HG03159 (cell line): ENCODE measurements around the gene ERC1.

Experiments
- ATAC-seq: cut with Tn5 transposase; IDR thresholded peaks from one replicate; pipeline ENCODE4 v1.9.1; 2021; ENCODE audit warnings: mild to moderate bottlenecking, moderate library complexity; ENCODE audit not compliant: unreplicated experiment

The ERC1 gene

DNA sequence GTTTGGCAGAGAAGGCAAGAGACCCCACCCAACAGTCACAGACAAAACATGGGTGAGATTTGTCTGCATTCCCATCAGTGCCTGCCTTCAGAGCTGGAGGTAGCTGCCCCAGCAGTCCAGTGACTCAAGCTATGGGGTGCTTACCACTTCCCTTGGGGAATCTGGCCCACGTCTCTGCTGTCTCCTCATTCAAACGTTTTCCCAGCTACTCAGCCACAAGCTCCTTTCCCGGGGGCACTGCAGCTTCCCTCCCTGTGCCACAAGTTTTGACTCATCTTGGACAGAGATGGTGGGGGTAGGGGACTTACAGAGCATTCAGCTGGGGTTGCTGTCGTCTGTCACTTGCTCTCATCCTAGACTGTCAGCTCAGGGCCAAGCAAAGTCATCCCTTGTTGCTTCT, 536.8 kb downstream of the ERC1 start:
- no peak for ATAC-seq

DNA sequence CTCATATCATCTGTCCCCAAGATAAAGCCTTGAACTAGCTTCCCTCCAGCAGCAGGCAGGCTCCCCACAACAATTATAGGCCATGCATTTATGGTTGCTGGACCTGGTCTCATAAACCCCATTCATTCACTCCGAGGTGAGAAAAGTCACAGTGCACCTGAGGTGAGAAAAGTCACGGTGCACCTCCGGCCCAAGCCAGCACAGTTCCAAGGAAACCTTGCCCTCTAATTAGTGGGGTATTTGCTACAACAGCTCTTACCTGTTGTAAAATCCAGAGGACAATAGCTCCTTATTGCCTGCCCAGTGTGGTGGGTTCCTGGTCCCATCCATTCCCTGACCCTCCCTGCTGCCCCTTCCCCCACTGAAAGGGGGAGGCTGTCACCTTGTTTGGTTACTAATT, 537.8 kb downstream of the ERC1 start:
- ATAC-seq: no peak

DNA sequence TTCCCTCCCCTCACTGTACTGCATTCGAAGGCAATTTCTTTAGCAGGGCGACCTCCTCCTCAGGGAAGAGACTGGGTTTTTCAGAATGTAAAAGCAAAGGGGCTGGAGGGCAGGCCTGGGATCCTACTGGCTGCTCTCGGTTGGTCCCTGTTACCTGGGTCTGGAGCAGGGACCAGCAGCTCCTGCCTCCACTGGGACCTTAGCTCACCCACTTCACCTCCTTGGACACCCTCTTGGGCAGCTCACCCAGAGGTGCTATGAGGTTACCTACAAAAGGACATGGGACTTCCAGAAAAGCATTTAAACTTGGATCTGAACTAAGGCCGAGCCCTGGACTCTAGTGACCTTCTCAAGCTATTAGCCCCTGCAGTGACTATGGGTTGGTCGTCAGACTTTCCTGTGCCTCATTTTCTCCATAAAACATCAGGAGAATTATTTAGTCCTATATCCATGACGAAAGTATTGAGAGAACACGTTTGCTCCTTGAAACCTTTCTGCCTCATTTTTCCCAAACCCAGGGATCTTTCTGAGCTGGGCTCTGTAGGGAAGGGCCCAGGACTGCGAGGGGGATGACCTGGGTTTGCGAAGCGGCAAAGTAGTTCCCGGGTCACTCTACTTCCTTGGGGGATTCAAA, 538.3 kb downstream of the ERC1 start:
- ATAC-seq: no peak

DNA sequence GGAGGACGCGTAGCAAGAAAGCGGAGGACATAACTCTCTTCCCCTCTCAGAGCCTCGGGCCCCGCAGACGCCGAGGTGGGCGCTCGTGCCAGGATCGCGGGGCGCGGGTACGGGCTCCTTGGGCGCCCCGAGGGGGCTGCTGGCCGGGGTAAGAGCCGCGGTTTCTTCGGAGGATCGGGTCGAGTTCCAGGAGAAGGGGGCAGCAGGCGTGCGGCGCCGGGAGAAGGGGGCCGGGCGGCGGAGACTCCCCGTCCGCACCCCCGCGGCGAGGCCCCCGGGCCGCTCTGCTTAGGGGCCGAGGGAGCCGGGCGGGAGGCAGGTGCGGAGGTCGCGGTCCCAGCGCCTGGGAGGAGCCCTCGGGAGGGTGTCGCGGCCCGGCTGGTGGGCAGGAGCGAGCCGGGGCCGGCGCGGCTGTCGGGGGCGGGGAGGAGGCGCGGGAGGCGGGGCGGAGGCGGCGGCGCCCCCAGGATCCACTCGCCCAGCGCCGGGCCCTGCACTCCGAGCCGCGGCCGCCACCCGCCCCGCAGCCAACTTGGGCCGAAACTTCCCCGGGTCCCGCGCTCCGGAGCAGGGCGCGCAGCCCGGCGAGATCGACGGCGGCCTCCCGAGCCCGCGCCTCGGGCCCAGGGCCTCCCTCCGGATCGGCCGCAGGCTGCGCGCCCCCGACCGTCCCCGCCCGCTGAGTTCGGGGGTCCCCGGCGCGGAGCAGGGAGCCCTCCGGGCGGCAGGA, 539.0 kb downstream of the ERC1 start:
- ATAC-seq: no peak

DNA sequence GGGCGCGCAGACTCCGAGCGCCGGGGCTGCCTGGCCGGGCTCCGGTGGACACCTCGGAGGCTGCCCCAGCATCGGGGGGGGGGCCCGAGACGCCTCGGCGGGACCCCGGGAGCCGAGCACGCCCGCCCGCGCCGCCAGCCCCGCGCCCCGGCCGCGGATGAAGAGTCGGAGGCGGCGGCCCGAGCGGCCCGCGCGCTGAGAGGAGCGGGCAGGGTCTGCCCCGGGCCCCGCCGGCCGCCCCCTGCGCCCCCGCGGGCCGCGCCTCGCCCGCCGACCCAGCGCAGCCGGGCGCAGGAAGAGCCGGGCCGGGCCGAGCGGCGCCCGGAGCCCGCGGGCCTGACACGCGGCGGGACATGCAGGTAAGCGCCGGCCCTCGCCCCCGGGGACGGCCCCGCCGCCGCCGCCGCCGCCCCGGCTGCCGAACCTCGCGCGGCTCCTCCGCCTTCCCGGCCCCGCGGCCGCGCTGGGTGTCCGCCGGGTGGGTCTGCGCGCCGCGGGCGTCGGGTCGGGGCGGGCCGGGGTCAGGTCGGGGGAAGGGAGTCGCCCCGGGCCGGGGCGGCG, 539.6 kb downstream of the ERC1 start:
- no peak for ATAC-seq

DNA sequence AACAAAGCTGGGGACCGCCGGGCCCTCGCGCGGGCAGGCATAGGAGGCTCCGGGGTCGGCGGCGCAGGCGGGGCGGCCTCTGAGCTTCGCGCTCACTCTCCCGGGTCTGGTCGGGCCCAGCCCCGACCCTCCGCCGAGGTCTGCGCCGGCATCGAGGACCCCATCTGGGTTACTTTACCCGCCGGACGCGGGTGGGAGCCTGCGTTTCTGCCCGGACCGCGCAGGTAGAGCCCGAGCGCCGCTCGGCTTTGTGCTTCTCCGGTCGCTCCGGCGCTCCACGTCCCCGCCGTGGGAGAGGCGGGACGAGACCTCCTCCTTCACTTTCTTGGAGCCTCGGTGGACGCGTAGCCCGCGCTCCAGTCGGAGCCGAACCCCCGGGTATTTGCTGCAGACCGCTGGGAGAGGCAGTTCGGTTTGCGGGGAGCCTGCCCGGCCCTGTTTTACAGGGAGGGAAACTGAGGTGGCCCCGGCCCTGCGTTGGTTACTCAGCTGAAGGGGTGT, 540.2 kb downstream of the ERC1 start:
- no peak for ATAC-seq

DNA sequence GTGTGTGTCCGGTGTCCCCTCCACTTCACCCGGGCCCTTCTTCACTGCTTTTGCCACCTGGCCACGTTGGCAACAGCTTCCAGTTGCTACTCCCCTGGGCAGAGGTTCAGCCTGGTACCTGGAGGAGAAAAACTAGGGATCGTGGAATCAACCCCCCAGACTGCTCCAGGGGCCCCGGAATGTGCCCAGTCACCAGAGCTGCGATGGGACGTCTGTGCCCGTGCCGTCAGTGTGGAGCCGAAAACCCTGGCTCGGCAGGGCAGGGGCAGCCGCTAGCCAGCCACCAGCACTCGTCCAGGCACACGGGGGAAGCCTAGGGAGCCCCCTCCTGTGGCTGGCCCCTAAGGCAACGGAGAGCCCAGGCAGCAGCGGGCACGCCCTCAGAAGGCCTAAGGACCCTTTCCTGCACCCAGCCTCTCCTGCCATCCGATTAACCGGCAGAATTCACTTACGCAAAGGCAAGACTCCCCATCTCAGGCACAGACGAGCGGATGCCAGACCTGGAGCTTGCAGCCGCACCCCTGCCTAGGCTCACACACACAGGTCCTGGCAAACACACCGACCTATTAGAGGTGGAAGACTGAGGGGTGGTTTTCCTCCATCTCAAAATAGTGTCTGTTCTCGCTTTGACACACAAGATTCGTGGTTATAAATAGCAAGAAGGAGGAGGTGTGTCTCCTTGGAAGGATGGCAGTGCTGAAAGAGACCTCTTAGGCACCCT, 540.8 kb downstream of the ERC1 start:
- no peak for ATAC-seq

DNA sequence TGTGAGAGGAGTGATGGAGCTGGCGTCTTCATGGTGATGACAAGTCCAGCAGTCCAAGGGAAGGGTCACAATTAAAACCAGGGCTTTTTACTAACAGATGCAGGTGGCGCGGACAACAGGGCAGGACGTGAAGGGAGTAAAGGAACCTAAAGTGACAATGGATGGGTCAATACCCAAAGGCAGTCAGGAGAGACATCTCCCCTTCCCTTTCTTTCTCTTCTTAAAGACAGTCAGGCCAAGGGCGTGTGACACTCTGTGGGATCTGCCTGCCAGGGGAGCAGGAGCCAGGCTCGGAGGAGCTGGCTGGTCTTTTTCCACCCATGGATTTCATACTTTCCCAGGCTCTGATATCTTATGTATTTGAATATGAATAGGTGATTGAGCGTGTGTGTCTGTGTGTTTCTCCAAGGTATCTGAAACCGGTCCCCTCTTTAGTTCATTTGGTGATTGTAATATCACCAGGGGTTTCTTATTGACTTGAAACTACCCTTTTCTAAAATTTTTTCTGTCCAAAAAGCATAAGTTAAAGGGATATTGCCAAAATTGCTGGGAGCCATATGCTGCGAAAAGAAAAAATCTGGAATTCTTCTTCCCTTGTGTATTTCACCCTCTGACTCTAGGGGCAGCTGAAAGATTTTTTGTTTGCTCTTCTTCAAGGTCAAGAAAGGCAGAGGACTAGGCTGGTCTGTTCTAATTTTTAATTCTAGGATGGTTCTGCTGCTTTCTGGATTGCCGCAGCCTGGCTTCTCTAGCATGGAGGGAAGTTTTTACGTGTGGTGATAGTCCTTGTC, 541.5 kb downstream of the ERC1 start:
- ATAC-seq: no peak

DNA sequence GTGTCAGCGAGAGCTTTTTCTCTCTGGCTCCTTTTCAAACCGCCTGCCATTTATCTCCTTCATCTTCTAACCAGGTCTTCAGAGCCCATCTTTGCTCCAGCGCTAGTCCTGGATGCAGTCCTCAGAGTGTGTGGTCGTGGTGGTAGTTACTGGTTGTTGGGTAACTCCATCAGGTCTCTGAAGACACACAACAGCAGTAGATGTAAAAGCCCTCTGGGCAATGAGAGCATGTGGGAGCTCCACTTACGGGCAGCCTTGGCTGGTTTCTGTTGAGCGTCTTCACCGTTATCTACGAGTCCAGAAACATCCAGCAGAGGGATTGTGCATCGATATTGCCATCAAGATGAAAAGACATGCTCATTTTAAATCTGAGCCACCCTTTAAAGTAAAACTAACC, 542.2 kb downstream of the ERC1 start:
- ATAC-seq: peak; percentile 20

DNA sequence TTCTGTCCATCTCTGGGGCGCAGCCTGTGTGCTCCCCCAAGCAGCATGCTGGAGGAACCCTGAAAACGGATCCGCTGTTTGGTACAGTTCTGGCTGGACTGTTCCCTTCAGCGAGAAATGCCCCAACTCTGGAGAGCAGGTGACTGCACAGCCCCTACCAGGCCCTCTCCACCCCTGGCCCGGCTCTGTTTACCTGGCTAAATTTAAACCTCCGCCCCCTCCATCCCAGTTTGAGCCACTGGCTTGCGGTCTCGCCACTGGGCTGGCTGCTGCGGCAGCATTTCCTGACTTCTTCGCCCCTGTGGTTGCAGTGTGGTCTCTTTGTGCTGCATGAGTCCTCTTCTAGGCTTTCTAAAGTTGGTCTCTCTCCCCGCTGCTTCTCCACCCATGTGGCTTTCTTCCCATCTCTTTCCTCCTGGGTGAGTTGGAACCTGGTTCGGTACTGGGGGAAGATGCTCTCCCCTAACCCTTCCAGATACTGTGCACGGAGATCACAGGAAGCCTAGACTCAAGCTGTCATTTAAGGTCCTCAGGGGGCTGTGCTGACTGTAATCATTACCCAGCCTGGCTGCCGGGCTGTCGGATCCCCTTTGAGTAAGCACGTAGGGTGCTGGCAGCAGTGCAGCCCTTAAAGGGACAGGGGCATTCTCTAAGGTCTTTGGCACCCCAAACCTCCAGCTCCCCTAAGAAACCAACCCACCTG, 542.7 kb downstream of the ERC1 start:
- ATAC-seq: peak; percentile 48

DNA sequence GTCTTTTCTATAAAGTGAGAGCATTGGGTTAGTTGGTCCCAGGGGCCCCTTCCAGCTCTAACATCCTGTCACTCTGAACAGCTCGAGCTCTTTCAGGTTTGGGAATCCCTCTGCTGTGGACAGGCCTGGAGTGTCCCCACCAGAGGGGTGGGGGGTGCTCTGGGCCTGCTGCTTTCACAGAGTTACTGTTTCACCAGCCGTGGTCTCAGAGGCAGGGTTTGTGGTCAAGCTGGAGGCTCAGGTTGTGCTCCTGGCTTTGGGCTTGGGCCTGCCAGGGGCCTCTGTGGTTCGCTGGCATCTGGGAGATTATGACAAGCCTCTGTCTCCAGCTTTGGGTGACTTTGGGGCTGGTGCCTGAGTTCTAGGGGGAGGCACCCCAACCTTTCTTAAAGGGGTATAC, 543.7 kb downstream of the ERC1 start:
- ATAC-seq: no peak

DNA sequence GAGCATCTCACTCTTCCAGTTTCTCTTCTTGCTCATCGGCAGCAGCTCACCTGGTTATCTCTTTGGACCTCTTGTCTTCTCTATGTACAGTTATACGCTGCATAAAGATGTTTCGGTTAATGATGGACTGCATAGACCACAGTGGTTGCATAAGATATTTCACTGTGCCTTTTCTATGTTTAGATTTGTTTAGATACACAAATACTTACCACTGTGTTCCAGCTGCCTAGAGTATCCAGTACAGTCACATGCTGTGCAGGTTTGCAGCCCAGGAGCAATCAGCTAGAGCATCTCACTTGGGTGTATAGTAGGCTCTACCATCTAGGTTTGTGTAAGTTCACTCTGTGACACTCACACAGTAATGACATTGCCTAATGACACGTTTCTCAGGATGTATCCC, 545.8 kb downstream of the ERC1 start:
- no peak for ATAC-seq

DNA sequence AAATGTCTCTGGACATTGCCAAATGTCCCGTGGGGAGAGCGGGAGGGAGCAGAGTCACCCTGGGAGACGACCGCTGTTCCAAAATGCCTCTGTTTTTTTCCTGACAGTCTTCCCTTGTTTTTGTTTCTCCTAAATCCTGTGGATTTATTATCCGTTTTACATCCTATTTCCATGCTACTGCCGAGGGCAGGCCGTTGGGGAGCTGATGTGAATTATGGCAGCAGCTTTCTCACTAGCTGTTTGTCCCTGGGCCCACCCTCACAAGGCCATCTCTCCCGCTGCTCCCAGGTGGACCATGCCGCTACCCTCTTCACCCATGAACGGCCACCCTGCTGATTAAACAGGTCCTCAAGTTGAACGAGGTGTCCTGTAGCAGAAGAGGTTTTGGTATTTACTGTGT, 548.1 kb downstream of the ERC1 start:
- ATAC-seq: no peak

DNA sequence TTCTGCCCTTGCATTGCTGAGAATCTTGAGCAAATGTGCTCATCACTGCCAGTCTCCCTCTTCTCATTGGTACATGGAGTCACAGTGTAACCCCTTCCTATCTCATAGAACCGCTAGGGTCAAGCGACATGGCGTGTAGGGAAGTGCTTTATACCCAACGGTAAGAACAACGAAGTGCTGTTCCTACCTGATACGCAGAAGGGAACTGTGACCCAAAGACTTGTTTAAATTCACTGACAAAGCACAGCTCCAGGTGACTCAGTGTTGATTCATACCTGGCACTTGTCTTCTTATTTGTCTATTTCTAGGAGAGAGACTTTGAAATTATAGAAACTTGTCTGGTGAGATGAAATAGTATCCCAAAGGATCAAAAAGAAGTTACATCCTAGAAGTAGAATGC, 549.7 kb downstream of the ERC1 start:
- no peak for ATAC-seq

DNA sequence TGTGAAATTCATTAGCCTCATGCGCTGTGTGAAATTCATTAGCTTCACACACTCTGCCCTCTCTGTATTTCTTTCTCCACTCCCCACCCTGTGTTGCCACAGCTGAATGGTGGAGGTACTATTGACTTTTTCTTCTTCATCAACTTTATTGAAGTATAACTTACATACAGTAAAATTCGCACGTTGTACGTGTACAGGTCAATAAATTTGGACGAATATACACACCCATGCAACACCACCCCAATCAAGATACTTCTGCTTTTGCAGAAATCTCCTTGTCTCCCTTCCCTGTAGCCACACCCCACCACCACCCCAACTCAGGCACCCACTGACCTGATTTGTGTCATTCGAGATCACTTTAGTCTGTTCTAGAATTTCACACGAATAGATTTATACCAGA, 551.6 kb downstream of the ERC1 start:
- no peak for ATAC-seq

DNA sequence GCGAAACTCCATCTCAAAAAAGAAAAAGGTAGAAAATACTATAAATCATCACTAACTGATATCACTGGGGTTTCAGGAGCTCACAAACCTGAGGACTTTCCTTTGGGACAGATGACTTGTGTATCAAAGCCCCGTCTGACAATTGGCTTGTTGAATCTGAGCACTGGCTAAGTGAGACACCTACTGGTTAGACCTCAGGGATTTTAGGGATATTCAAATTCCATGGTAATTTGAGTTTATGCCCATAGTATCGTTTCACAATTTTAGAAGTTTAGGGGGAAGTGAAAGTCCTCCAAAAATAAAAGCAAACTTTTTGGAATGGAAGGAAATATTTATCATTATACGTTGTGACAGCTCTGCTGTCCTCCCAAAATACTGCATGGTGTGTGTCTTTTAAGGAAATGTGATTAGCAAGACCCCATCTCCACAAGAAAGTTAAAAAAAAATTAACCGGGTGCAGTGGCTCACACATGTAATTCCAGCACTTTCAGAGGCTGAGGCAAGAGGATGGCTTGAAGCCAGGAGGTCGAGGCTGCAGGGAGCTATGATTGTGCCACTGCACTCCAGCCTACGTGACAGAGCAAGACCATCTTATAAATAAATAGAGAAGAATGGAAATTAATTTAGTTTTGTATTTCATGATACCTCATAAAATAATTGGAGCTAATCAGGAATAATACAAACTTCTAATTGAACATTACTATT, 554.1 kb downstream of the ERC1 start:
- ATAC-seq: no peak
